ENCODE results near the gene STRBP. TPM values are rescaled to one million over a fixed set of nuclear protein-coding genes. Genes with fewer than 3 reads are reported as not detected.

STRBP gene
- total and polyA plus RNA-seq, 9 of the 15 experiments (the other 6 are each of a cell fraction or from before 2014, with no cell fraction given) = 27.7 to 84.0 (median 70.2) TPM

DNA sequence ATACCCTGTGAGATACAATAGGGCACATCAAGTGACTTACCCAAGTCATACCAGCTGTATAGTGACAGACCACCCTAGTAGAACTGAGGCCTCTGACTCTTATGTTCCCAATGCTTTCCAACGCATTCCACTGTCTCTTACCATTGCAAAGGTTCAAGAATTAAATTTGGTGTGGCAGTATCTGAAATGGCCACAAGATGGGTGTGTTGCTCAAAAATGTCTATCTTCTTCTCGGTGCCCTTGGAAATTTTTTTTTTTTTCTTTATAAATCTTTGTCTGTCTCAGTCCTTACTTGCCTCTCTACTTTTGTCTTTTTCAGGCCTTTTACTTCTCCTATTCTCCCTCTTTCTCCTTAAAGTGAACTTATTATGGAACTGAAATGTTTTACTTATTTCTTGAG, 186.6 kb downstream of the STRBP start (continued):
- TF ChIP-seq ZNF512 (tag; IDR thresholded peaks at IDR 0.05) = no peak
- no peak for TF ChIP-seq BHLHE40 (IDR thresholded peaks at IDR 0.05; ENCODE audit: low read length)
- no peak for TF ChIP-seq ZNF780A (CRISPR knock-in tag; IDR thresholded peaks at IDR 0.05)
- TF ChIP-seq FOS (IDR thresholded peaks at IDR 0.05; ENCODE audit: extremely low read depth, insufficient read length) = no peak
- TF ChIP-seq CBX8 (IDR thresholded peaks at IDR 0.05; ENCODE audit: borderline replicate concordance, extremely low read depth, low read depth, low read length, poor library complexity, severe bottlenecking) = no peak

DNA sequence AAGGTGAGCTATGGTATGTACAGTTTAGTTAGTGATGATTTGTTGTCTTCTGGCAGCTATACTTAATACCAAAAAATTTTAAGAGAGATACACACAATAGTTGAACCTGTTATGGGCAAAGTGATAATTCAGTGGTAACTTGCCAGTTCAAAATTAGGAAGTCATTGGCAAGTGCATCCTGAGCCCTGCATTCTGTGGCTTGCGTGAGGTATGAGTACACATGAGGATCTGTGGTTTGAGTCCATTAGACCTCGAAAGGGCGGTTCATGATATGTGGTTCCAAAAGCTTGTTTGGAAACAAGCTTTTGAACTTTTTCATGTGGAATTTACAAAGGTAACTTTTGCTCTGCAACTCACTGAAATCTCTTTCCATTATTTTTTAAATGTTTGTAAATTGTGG, 187.9 kb downstream of the STRBP start:
- no peaks in the 10 kb centered on the region for H3K4me1 ChIP-seq (replicated peaks in 1 of 2; ENCODE audit: control insufficient read depth in 2 of 2, insufficient read depth in 2 of 2, low read length in 2 of 2)
- DNase-seq (ENCODE audit: extremely low read depth in 1 of 4, low spot score in 3 of 4) (no peak), ATAC-seq (no peak), FAIRE-seq (no peak)
- no peaks in the 10 kb centered on the region for H3K9me3 ChIP-seq (replicated peaks; ENCODE audit: control insufficient read depth, insufficient read depth, low read depth, low read length)
- in situ Hi-C loops (cut with MboI) = loop anchor here (5.0 kb wide), 1 partner anchor 272 kb away; no protein-coding TSS in a partner anchor
- H3K36me3 ChIP-seq (ENCODE audit: control insufficient read depth, insufficient read depth, low read length) = peaks cover 27% of the 10 kb centered on the region; the same call in 1 of the 3 replicates
- H4K20me1 ChIP-seq (replicated peaks; ENCODE audit: control insufficient read depth, insufficient read depth, low read length) = no peaks in the 10 kb centered on the region
- H3K9me1 ChIP-seq (ENCODE audit: control insufficient read depth, insufficient read depth, low read length) = no peaks in the 10 kb centered on the region
- intact Hi-C loops (cut with micrococcal nuclease) = loop anchor here (10.0 kb wide), 1 partner anchor 144 kb away; no protein-coding TSS in a partner anchor
- 89% methylated on average over 3 of the region's 3 CpGs for WGBS (ENCODE audit: insufficient coverage, low coverage, missing lambda C conversion rate)
- H2AFZ ChIP-seq (ENCODE audit: low read depth, low read length) = no peak overlapping the region
- H3K27ac ChIP-seq (ENCODE audit: extremely low read depth, low read depth, low read length) = no peak overlapping the region
- H3K9ac ChIP-seq (ENCODE audit: insufficient read depth in 1 of 2, low read depth in 2 of 2, low read length in 2 of 2) = no peak overlapping the region
- no peak for TF ChIP-seq ZSCAN32 (CRISPR knock-in tag; IDR thresholded peaks at IDR 0.05)
- no peak for TF ChIP-seq ELK3 (CRISPR knock-in tag; IDR thresholded peaks at IDR 0.05)
- no peak for TF ChIP-seq COPS2 (conservative IDR thresholded peaks at IDR 0.05)
- no peak for TF ChIP-seq KAT7 (CRISPR knock-in tag; IDR thresholded peaks at IDR 0.05; ENCODE audit: borderline replicate concordance)
- no TSS peak for BruUV-seq (replicated peaks)
- ChIA-PET CTCF (ENCODE audit: low intra/inter-chr PET ratio) (interaction anchor here (3.9 kb wide), 1 partner anchor 268 kb away, joined by 55 read pairs; no protein-coding TSS in a partner anchor), POLR2A (no interaction called here)
- H3K4me3 ChIP-seq = no peak overlapping the region
- H3K27me3 ChIP-seq (ENCODE audit: control insufficient read depth in 2 of 2, insufficient read depth in 2 of 2, low read length in 2 of 2) = no peaks in the 10 kb centered on the region
- no peak overlapping the region for H3K4me2 ChIP-seq (ENCODE audit: insufficient read depth, low read length)
- H3K79me2 ChIP-seq (ENCODE audit: control insufficient read depth, insufficient read depth, low read length) = no peaks in the 10 kb centered on the region

All from K562 (cell line).